Activated T-cell treated with anti-CD3 and anti-CD28 coated beads, Interleukin-2, amount 50 U/mL, for 24 hours (primary cell): ENCODE data around the gene DLEC1.

Experiments
- DNase-seq: peaks from one replicate; pipeline ENCODE4 v3.0.0-alpha.2; 2020
- H3K27ac Mint-ChIP-seq: 2 replicates; pipeline ENCODE4 v1.8.0; 2020; ENCODE audit warnings: mild to moderate bottlenecking, mixed read lengths
- H3K27me3 Mint-ChIP-seq: 2 replicates; pipeline ENCODE4 v1.8.0; 2020; ENCODE audit warnings: mixed read lengths
- H3K36me3 Mint-ChIP-seq: 2 replicates; pipeline ENCODE4 v1.8.0; 2020; ENCODE audit warnings: low read depth, mixed read lengths
- H3K4me1 Mint-ChIP-seq: 2 replicates; pipeline ENCODE4 v1.8.0; 2020; ENCODE audit warnings: low read depth, mixed read lengths
- H3K4me3 Mint-ChIP-seq: 2 replicates; pipeline ENCODE4 v1.8.0; 2020; ENCODE audit warnings: mild to moderate bottlenecking, moderate library complexity, mixed read lengths
- H3K9me3 Mint-ChIP-seq: 2 replicates; pipeline ENCODE4 v1.8.0; 2020; ENCODE audit warnings: mixed read lengths

Gene DLEC1

DNA sequence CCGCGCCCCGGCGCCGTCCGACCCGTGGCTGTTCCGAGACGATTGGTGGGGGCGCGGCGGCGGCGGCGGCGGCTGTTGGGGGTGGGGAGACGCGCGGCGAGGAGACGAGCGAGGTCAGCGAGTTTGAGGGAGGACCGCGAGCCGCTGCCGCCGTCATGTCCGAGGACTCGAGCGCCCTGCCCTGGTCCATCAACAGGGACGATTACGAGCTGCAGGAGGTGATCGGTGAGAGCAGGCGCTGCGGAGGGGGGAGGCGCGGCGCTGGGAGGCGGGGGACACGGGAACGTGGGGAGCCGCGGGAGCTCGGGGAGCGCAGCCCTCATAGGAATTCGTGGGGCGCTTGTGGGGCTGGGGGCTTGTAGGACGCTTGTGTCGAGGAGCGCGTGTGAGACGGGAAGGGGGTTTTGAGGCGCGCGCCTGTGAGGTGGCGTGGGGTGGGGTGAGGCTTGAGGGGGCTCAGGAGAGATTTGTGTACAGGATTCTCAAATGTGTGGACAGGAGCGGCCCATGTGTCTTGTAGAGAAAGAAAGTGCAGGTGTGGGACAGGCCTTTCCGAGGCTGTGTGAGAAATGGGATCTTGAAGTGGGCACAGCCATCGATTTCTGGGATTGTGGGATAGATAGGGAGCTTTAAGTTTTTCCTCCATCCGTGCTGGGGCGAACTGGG is 126.8 kb downstream of the DLEC1 start:
- H3K27me3 Mint-ChIP-seq: no peaks in the 10 kb centered on the region
- peaks cover 53% of the 10 kb centered on the region for H3K4me1 Mint-ChIP-seq
- peaks cover 40% of the 10 kb centered on the region for H3K36me3 Mint-ChIP-seq
- H3K4me3 Mint-ChIP-seq: peak overlapping the region; percentile 91
- peak overlapping the region; percentile 100 for H3K27ac Mint-ChIP-seq
- no peaks in the 10 kb centered on the region for H3K9me3 Mint-ChIP-seq
- DNase-seq: no peak

DNA sequence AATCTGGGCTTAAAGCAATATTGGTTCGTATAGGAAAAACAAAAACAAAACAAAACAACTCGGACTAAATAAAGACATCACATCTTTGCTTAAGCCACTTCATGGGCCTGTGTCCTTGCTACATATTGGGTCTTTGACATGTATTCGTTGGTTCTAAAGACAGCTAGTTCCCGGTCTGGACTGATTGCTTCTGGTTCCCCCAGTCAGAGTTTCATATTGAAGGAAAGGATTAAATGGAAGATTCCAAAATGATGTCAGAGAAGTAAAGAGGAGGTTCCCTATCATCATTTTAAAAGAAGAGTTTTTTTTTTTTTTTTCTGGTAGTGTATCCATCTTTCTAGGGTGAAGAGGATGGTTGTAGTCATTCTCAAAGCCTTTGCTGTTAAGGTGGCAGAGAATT is 128.6 kb downstream of the DLEC1 start:
- Mint-ChIP-seq H3K9me3 (no peaks in the 10 kb centered on the region), H3K27me3 (no peaks in the 10 kb centered on the region), H3K36me3 (peaks cover 40% of the 10 kb centered on the region), H3K4me1 (peaks cover 70% of the 10 kb centered on the region), H3K27ac (peak overlapping the region; percentile 78), H3K4me3 (peak overlapping the region; percentile 91)
- DNase-seq: no peak

DNA sequence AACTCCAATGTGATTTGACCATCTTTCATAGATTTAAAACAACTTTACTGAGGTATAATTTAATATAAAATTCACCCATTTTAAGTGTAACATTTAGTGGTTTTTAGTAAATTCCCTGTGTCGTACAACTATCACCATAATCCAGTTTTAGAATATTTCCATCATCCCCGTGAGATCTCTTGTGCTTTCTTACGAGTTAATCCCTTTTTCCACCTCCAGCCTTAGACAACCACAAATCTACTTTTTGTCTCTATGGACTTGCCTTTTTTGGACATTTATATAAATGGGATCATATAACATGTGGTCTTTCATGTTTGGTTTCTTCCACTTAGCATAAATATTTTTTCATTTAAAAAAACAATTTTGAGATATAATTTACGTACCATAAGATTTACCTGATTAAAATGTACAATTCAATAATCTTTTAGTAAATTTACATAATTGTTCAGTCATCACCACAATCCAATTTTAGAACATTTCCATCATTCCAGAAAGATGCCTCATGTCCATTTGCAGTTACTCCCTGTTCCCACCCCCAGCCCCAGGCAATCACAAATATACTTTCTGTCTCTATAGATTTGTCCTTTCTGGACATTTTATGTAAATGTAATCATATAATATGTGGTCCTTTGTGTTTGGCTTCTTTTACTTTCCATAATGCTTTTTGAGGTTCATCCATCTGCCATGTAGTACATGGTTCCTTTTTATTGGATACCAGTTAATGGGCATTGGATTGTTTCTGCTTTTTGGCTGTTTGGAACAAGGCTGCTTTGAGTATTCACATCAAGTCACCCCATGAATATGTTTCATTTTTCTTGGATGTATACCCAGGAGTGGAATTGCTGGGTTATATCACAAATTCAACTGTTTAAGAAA is 129.4 kb downstream of the DLEC1 start:
- Mint-ChIP-seq H3K27ac (peak overlapping the region; percentile 89), H3K4me3 (peak overlapping the region; percentile 91), H3K9me3 (no peaks in the 10 kb centered on the region), H3K36me3 (peaks cover 40% of the 10 kb centered on the region), H3K4me1 (peaks cover 78% of the 10 kb centered on the region), H3K27me3 (no peaks in the 10 kb centered on the region)
- no peak for DNase-seq

DNA sequence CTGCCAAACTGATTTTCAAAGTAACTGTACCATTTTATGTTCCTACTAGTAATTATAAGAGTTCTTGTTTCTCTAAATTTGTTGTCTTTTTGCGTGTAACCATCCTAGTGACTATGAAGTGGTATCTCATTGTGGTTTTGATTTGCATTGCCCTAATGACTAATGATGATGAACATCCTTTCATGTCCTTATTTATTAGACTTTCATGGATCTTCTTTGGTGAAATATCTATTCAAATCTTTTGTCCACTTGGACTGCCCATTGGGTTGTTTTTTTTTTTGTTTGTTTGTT is 130.0 kb downstream of the DLEC1 start:
- Mint-ChIP-seq H3K9me3 (no peaks in the 10 kb centered on the region), H3K4me3 (peak overlapping the region; percentile 91), H3K36me3 (peaks cover 40% of the 10 kb centered on the region), H3K27me3 (no peaks in the 10 kb centered on the region), H3K27ac (peak overlapping the region; percentile 89), H3K4me1 (peaks cover 81% of the 10 kb centered on the region)
- DNase-seq: no peak

DNA sequence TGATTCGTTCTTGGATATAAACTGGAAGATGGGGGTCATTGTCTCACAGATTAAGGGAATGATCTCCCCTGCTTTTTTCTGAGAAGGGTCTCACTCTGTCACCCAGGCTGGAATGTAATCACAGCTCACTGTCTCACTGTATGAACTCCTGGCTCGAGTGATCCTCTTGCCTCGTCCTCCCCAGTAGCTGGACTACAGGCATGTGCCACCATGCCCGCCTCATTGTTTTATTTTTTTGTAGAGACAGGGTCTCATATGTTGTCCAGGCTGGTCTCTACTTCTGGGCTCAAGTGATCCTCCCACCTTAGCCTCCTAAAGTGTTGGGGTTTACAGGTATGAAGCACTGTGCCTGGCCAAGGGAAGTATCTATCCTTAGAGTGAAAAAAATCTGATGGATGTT is 131.7 kb downstream of the DLEC1 start:
- no peaks in the 10 kb centered on the region for H3K9me3 Mint-ChIP-seq
- no peak overlapping the region for H3K4me3 Mint-ChIP-seq
- H3K36me3 Mint-ChIP-seq: peaks cover 30% of the 10 kb centered on the region
- peaks cover 89% of the 10 kb centered on the region for H3K4me1 Mint-ChIP-seq
- H3K27me3 Mint-ChIP-seq: no peaks in the 10 kb centered on the region
- DNase-seq: no peak
- no peak overlapping the region for H3K27ac Mint-ChIP-seq

DNA sequence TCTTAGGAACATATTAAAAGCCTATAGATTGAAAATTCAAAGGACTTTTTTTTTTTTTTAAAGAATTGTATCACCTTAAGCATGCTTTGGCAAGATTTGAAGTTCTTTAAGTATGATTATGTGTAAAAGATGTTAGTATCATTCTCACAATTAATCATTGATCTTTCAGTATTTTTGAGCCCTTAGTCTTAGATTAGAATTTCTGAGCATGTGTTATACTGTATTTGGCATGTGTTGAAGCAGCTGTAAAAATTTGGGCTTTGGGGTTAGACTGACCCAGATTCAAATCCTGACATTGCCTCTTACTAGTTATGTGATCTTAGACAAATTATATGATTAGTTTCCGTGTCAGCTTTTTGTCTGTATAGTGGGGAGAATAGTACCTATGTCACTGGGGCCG is 132.6 kb downstream of the DLEC1 start:
- H3K36me3 Mint-ChIP-seq: peaks cover 24% of the 10 kb centered on the region
- peaks cover 89% of the 10 kb centered on the region for H3K4me1 Mint-ChIP-seq
- H3K9me3 Mint-ChIP-seq: no peaks in the 10 kb centered on the region
- H3K27me3 Mint-ChIP-seq: no peaks in the 10 kb centered on the region
- DNase-seq: no peak
- no peak overlapping the region for H3K4me3 Mint-ChIP-seq
- H3K27ac Mint-ChIP-seq: no peak overlapping the region
